Spleen (tissue), 11 donors: ENCODE measurements around the gene LNPEP. TPM values are rescaled to one million over a fixed set of nuclear protein-coding genes. Genes with fewer than 3 reads are reported as not detected.

Experiments used
- DNase-seq: peaks from one replicate; pipeline ENCODE4 v3.0.0-alpha.2; 2020
- H3K27ac ChIP-seq, 8 donors: fragments of 200-600 bp; sonication (generic) in 7 of 8; 1 replicate in 4 of 8; 2 replicates in 4 of 8; pipeline versions ENCODE4 v1.5.0 to v1.8.0; 2016 to 2021; ENCODE audit warnings: inconsistent platforms in 4 of 8, mild to moderate bottlenecking in 4 of 8, moderate library complexity in 1 of 8
- H3K27me3 ChIP-seq, 7 donors: fragments of 200-600 bp; sonication (generic) in 6 of 7; replicated peaks in 1 of 7; 1 replicate in 4 of 7; 2 replicates in 3 of 7; pipeline versions ENCODE4 v1.5.0 to v1.8.0; 2016 to 2021; ENCODE audit warnings: inconsistent platforms in 3 of 7, mild to moderate bottlenecking in 1 of 7
- H3K36me3 ChIP-seq, 6 donors: fragments of 200-600 bp; sonication (generic) in 5 of 6; 1 replicate in 4 of 6; 2 replicates in 2 of 6; pipeline versions ENCODE4 v1.5.0 to v1.8.0; 2016 to 2021; ENCODE audit warnings: inconsistent platforms in 2 of 6
- H3K4me1 ChIP-seq, 6 donors: fragments of 200-600 bp; sonication (generic) in 5 of 6; 1 replicate in 3 of 6; 2 replicates in 3 of 6; pipeline versions ENCODE4 v1.5.0 to v1.8.0; 2016 to 2021; ENCODE audit warnings: inconsistent platforms in 3 of 6
- H3K4me3 ChIP-seq, 8 donors: fragments of 200-600 bp; sonication (generic) in 7 of 8; 1 replicate in 4 of 8; 2 replicates in 4 of 8; pipeline versions ENCODE4 v1.5.0 to v1.8.0; 2016 to 2021; ENCODE audit warnings: inconsistent platforms in 4 of 8, mild to moderate bottlenecking in 4 of 8, moderate library complexity in 2 of 8
- H3K9me3 ChIP-seq, 8 donors: fragments of 200-600 bp; sonication (generic) in 7 of 8; 1 replicate in 4 of 8; 2 replicates in 4 of 8; pipeline versions ENCODE4 v1.5.0 to v1.8.0; 2016 to 2021; ENCODE audit warnings: inconsistent platforms in 4 of 8
- POLR2A ChIP-seq, 3 donors: fragments of 450-650 bp; IDR thresholded peaks; one replicate each; pipeline ENCODE4 v1.5.1; 2017; ENCODE audit warnings: antibody characterized with exemption in 3 of 3, mild to moderate bottlenecking in 1 of 3
- POLR2AphosphoS5 ChIP-seq, 3 donors: sonication (generic); formaldehyde crosslinking; IDR thresholded peaks; one replicate each; pipeline ENCODE4 v1.5.1; 2017; ENCODE audit warnings: antibody characterized with exemption in 3 of 3
- WGBS, 5 donors: extraction: QIAGEN DNeasy Blood & Tissue Kit in 3 of 5; methylation state at CpG; one replicate each; pipeline versions ENCODE4 v1.1.5 to v1.1.7; 2013 to 2018; 5-methylcytosine and 5-hydroxymethylcytosine counted together
- intact Hi-C: fragments of 100-400 bp; cut with DNase I; formaldehyde crosslinking; loops from one replicate; pipeline ENCODE4 v1.15.0; 2023; ENCODE audit warnings: low total_unique reads
- polyA plus RNA-seq, 3 donors: library from polyadenylated mRNA; stranded (reverse); fragments of 200-250 nt; gene quantifications; one replicate each; pipeline ENCODE4 v1.2.1, GENCODE V29; 2013
- total RNA-seq, 7 donors: library from RNA; depleted of rRNA in 3 of 7; stranded (reverse); fragments of >200 nt in 3 of 7; fragmentation: NEBNext Ultra II Directional in 4 of 7; extraction: Animal tissue kit (Norgen Biotek cat#: 25700) in 4 of 7; gene quantifications; one replicate each; pipeline versions ENCODE4 v1.1.0 to v1.2.1, GENCODE V29; 2016 to 2021
- TF ChIP-seq, protein P1 (sequence below), 11 experiments: fragments of 200-600 bp in 7 of 11; fragments of 450-650 bp in 4 of 11; sonication (generic) in 4 of 11; IDR thresholded peaks in 8 of 11; conservative IDR thresholded peaks in 3 of 11; 1 replicate in 7 of 11; 2 replicates in 4 of 11; pipeline versions ENCODE4 v1.4.0 to v1.8.0; 2016 to 2021; ENCODE audit warnings: antibody characterized with exemption in 11 of 11, inconsistent platforms in 4 of 11, mild to moderate bottlenecking in 1 of 11
- donor health status: healthy with polysubstance abuse.
- donor health status: DM: no; HTN: no; CAD: no; lungs with moderate emphysema.
- donor health status: DM: no; HTN: no; CAD: no.
- donor health status: Bipolar disorder and iron deficiency.
- donor health status: healthy.
- donor health status: DM: no; HTN: no; CAD: no.
- donor health status: DM: yes; HTN: yes; CAD: no.

LNPEP gene
- total and polyA plus RNA-seq, 10 donors = 8.5 to 82.2 (median 65.9) TPM

DNA sequence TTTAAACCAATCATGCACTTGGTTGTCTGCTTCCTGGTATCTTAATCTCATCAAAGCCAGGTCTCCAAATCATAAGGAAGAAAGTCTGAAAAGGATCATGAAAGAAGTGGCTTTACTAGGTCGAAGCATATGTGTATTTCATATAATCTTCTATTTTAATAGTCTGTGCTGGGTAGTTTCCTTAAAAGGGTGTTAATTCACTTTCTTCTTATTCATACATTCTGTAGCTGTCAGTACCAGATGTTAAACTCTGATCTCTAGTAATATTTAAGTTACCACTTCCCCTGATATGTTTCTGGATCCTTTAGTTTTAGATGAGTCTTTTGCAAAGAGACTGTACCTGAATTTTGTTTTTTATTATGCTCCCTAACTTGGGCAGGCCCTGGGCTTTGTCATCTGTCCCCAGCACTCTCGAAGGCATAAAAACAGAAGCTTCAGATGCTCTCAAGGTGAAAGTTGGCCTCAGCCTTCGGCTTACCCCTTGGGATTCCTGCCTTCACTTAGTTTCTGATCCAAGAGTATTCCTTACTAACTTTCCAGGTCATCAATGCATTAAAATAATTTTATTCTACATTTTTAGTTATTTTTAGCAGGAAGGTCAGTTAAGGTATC, 15.0 kb upstream of the LNPEP start:
- H3K36me3 ChIP-seq = peaks cover 0 to 61% (median 24%) of the 10 kb centered on the region in 6 donors
- peaks cover 0 to 44% (median 2%) of the 10 kb centered on the region in 6 donors for H3K4me1 ChIP-seq
- no peak overlapping the region for H3K4me3 ChIP-seq
- no peaks in the 10 kb centered on the region for H3K9me3 ChIP-seq
- intact Hi-C loops = no loop called here
- 61 to 71% (median 67%) methylated on average over 3 of the region's 3 CpGs for WGBS, 5 donors
- peak overlapping the region in 2 of 8 donors; percentile 3 to 57 for H3K27ac ChIP-seq
- TF ChIP-seq POLR2AphosphoS5 (IDR thresholded peaks at IDR 0.05) = no peak
- no peak for TF ChIP-seq POLR2A (IDR thresholded peaks at IDR 0.05)
- H3K27me3 ChIP-seq = no peaks in the 10 kb centered on the region
- no peak for DNase-seq

DNA sequence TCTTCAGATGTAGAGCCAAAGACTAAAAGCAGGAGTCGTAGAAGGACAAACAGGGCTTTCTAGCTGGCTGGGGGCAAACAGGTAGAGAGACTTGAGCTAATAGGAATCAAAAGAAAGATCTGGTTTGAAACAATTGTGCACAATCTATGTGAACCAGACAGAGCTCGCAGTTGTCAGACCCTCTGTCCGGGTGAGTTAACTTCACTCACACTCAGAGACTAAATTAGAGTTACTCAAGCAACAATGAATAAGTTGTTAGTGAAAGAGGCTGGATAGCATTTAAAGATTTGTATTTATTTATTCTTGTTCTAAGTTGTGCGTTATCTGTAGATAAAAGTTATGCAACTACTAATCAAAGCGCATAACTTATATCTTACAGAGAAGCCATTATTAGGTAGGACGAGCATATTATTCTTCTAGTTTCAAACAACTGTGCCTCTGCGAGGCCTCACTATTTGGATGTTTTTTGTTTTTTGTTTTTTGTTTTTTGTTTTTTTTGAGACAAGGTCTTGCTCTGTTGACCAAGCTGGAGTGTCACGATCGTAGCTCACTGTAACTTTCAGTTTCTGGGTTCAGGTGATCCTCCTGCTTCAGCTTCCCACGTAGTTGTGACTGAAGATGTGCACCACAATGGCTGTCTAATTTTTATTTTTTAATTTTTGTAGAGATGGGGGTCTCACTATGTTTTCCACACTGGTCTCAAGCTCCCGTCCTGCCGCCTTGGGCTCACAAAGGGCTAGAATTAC, 13.2 kb upstream of the LNPEP start:
- H3K27me3 ChIP-seq = no peaks in the 10 kb centered on the region
- H3K9me3 ChIP-seq = no peaks in the 10 kb centered on the region
- H3K27ac ChIP-seq = peak overlapping the region in 7 of 8 donors; percentile 23 to 57 (median 39)
- 80 to 92% (median 87%) methylated on average over 12 of the region's 12 CpGs for WGBS, 5 donors
- TF ChIP-seq POLR2AphosphoS5 (IDR thresholded peaks at IDR 0.05) (no peak), POLR2A (IDR thresholded peaks at IDR 0.05) (no peak)
- TF ChIP-seq, protein P1, sequence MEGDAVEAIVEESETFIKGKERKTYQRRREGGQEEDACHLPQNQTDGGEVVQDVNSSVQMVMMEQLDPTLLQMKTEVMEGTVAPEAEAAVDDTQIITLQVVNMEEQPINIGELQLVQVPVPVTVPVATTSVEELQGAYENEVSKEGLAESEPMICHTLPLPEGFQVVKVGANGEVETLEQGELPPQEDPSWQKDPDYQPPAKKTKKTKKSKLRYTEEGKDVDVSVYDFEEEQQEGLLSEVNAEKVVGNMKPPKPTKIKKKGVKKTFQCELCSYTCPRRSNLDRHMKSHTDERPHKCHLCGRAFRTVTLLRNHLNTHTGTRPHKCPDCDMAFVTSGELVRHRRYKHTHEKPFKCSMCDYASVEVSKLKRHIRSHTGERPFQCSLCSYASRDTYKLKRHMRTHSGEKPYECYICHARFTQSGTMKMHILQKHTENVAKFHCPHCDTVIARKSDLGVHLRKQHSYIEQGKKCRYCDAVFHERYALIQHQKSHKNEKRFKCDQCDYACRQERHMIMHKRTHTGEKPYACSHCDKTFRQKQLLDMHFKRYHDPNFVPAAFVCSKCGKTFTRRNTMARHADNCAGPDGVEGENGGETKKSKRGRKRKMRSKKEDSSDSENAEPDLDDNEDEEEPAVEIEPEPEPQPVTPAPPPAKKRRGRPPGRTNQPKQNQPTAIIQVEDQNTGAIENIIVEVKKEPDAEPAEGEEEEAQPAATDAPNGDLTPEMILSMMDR (IDR thresholded peaks at IDR 0.05 in 8 of 11, conservative IDR thresholded peaks at IDR 0.05 in 3 of 11) = no peak
- peaks cover 0 to 43% (median 10%) of the 10 kb centered on the region in 6 donors for H3K36me3 ChIP-seq
- intact Hi-C loops = no loop called here
- no peak for DNase-seq
- H3K4me1 ChIP-seq = peaks cover 0 to 57% (median 6%) of the 10 kb centered on the region in 6 donors
- no peak overlapping the region for H3K4me3 ChIP-seq

DNA sequence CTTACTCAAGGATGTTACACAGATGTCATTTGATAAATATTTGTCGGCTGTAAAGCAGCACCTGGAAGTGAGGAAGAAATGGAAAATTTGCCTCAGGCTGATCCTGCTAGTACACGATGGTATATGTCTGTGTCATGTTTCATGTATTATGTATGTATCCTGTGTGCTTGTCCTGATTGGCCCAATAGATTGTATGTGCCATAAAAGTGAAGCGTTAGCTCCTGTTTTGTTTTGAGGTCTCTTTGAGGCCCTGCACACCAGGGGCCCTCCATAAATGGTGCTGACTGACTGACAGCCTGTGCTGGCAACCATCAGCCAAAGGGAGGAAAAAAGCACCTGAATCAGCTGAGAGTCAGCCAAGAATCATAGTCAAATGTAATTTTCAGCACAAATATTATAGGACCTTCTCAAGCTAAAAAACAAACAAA, 11.8 kb upstream of the LNPEP start:
- Histone ChIP-seq H3K27ac (peak overlapping the region in 2 of 8 donors; percentile 12 to 26), H3K9me3 (no peaks in the 10 kb centered on the region), H3K27me3 (no peaks in the 10 kb centered on the region), H3K36me3 (peaks cover 0 to 30% (median 3%) of the 10 kb centered on the region in 6 donors), H3K4me1 (peaks cover 0 to 65% (median 6%) of the 10 kb centered on the region in 6 donors), H3K4me3 (no peak overlapping the region)
- WGBS, 5 donors = 62 to 75% (median 72%) methylated on average over 3 of the region's 3 CpGs
- DNase-seq = no peak
- intact Hi-C loops = no loop called here
- TF ChIP-seq POLR2AphosphoS5 (IDR thresholded peaks at IDR 0.05) (no peak), POLR2A (IDR thresholded peaks at IDR 0.05) (no peak)
- TF ChIP-seq, protein P1 (IDR thresholded peaks at IDR 0.05 in 8 of 11, conservative IDR thresholded peaks at IDR 0.05 in 3 of 11) = no peak

DNA sequence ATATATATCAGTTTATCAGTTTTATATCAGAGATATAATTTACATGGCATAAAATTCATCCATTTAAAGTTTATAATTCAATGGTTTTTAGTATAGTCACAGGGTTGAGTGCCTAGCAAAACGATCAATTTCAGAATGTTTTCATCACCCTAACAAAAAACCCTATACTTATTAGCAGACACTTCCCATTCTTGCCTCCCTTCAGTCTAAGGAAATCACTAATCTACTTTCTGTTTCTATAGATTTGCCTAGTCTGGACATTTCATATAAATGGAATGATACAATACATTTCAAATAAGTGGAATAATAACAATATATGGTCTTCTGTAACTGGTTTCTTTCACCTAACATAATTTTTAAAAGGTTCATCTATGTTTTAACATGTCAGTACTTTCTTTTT, 9.6 kb upstream of the LNPEP start:
- WGBS, 5 donors = 53 to 74% (median 60%) methylated on average over 1 of the region's 1 CpG
- no peak for TF ChIP-seq POLR2A (IDR thresholded peaks at IDR 0.05)
- TF ChIP-seq, protein P1 (IDR thresholded peaks at IDR 0.05 in 8 of 11, conservative IDR thresholded peaks at IDR 0.05 in 3 of 11) = no peak
- TF ChIP-seq POLR2AphosphoS5 (IDR thresholded peaks at IDR 0.05) = no peak

More for the DNA sequence above, 9.6 kb upstream of the LNPEP start:
- Histone ChIP-seq H3K27ac (peak overlapping the region in 2 of 8 donors; percentile 4 to 38), H3K4me3 (no peak overlapping the region), H3K36me3 (peaks cover 0 to 16% (median 0%) of the 10 kb centered on the region in 6 donors), H3K27me3 (no peaks in the 10 kb centered on the region), H3K9me3 (no peaks in the 10 kb centered on the region), H3K4me1 (peaks cover 0 to 65% (median 4%) of the 10 kb centered on the region in 6 donors)
- no peak for DNase-seq
- intact Hi-C loops = no loop called here
